HFF-Myc (cell line): ENCODE results near the gene ERP44.
"Not testable (repeated sequence)": the region's sequence is repeated elsewhere in the genome, so short reads cannot be mapped to it uniquely, and the experiment has no call there.

Experiments
- DNase-seq: peaks from one replicate; pipeline ENCODE4 v3.0.0-alpha.2; 2011; ENCODE audit warnings: low read depth; ENCODE audit errors: extremely low read depth
- H3K4me3 ChIP-seq: replicated peaks from 2 replicates; pipeline ENCODE4 v1.5.1; 2011; ENCODE audit warnings: low read depth, mild to moderate bottlenecking, control low read depth, low read length
- TF ChIP-seq, protein P1 (sequence below): IDR thresholded peaks from 2 replicates; pipeline ENCODE4 v1.5.1; 2012; ENCODE audit warnings: mild to moderate bottlenecking, low read depth, low read length, control low read depth; ENCODE audit errors: missing control alignments

ERP44 gene

DNA sequence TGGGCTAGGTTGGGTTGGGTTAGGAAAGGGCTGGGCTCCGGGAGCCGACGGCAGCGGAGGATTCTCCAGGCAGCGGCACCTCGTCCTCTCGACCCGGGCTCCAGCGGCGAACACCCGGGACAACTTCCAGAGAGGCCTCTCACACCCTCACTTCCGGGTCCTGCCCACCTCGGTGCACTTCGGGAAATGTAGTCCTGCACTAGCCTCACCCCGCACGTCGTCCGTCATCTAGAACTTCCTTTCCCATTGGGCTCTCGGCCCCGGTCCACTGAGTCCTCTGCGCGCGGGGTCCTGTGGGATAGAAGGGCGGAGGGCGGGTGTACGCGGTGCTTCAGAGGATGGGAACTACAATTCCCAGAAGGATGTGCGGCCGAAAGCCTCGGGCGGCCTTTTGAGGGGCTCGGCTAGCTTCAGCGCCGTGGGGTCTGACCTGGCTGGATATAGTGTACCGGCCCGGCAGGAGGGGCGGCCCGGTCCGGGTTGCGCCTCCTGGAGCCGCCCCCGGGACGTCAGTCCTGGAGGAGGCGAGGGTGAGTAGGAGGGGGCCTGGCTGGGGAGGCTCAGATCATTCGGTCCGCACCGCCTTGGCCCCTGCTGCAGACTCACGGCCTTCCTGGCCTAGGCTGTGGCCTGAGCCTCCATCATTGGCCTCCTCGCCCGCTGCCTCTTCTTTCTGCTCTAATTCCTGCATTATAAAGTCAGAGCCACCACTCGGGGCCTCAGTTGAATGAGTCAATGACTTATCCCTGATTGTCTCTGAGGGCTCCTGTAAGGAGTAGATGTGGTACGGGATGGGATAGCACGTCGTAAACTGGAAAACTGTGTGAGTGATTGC, at the start of gene ERP44, which contains the start of gene INVS:
TSS of gene ERP44 (minus strand) at position 114 of the 835 bp plus-strand sequence. CDS start 160 bp downstream, outside the sequence.
TSS of gene INVS (plus strand) at position 357 of the 835 bp plus-strand sequence. CDS start 5,279 bp downstream, outside the sequence.
- TF ChIP-seq, protein P1, sequence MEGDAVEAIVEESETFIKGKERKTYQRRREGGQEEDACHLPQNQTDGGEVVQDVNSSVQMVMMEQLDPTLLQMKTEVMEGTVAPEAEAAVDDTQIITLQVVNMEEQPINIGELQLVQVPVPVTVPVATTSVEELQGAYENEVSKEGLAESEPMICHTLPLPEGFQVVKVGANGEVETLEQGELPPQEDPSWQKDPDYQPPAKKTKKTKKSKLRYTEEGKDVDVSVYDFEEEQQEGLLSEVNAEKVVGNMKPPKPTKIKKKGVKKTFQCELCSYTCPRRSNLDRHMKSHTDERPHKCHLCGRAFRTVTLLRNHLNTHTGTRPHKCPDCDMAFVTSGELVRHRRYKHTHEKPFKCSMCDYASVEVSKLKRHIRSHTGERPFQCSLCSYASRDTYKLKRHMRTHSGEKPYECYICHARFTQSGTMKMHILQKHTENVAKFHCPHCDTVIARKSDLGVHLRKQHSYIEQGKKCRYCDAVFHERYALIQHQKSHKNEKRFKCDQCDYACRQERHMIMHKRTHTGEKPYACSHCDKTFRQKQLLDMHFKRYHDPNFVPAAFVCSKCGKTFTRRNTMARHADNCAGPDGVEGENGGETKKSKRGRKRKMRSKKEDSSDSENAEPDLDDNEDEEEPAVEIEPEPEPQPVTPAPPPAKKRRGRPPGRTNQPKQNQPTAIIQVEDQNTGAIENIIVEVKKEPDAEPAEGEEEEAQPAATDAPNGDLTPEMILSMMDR, result no peak
- peak; percentile 98 for DNase-seq
- peak within 1 kb of the TSS; percentile 83 for H3K4me3 ChIP-seq

DNA sequence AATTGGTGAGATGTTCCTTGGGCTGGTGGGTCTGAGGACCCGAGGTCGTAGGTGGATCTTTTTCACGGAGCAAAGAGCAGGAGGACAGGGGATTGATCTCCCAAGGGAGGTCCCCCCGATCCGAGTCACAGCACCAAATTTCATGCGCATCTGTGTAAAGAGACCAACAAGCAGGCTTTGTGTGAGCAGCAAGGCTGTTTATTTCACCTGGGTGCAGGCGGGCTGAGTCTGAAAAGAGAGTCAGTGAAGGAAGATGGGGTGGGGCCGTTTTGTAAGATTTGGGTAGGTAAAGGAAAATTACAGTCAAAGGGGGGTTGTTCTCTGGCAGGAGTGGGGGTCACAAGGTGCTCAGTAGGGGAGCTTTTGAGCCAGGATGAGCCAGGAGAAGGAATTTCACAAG, 47.2 kb upstream of the ERP44 start:
- not testable (repeated sequence) for DNase-seq

GRCh38 chr9:100145167-100145934, 46.6 kb upstream of the ERP44 start:
- DNase-seq, H3K4me3 ChIP-seq: not testable (repeated sequence)

More for the DNA sequence above, 47.2 kb upstream of the ERP44 start:
- not testable (repeated sequence) for H3K4me3 ChIP-seq

DNA sequence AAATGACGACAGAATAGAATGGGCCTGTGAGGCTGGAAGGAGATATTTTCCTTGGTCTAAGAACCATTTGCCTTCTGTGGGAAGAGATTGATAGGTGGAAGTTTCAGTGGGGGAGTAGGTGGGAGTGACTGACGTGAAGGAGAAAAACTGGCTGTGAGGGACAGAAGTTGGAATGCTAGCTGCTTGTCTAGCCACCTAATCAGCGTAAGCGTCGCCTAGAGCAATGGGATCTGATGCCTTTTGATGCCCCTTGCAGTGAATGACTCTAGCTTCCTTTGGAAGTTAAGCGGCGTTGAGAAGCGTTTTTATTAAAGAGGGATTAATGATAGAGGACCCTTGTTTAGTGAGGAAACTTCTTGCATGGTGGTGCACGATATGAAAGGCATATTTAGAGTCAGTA, 43.1 kb upstream of the ERP44 start:
- H3K4me3 ChIP-seq, DNase-seq: not testable (repeated sequence)

GRCh38 chr9:100140303-100140702, 41.5 kb upstream of the ERP44 start:
- DNase-seq, H3K4me3 ChIP-seq: not testable (repeated sequence)

DNA sequence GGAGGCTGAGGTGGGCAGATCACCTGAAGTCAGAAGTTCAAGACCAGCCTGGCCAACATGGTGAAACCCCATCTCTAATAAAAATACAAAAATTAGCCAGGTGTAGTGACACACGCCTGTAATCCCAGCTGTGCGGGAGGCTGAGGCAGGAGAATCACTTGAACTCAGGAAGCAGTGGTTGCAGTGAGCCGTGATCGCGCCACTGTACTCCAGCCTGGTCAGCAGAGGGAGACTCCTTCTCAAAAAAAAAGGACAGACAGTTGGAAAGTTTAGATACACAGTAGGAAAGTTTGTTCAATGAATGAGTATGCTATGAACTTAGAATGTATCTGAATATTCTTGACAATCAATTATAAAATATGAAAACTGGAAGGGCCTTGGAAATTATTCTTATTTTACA, 38.0 kb upstream of the ERP44 start:
- not testable (repeated sequence) for DNase-seq, H3K4me3 ChIP-seq
- TF ChIP-seq, protein P1, result peak; percentile 38

GRCh38 chr9:100134731-100135130, 35.9 kb upstream of the ERP44 start:
- DNase-seq, result no peak
- no peak overlapping the region for H3K4me3 ChIP-seq
- TF ChIP-seq, protein P1, result no peak

- no peak overlapping the region for H3K4me3 ChIP-seq
- no peak for DNase-seq
- TF ChIP-seq, protein P1, result no peak
These were observed 33.2 kb upstream of the ERP44 start for GRCh38 chr9:100131875-100132430.
